MCF 10A (cell line): ENCODE results near the gene GJA4. TPM values are rescaled to one million over a fixed set of nuclear protein-coding genes. Genes with fewer than 3 reads are reported as not detected.
"Not testable (repeated sequence)": the region's sequence is repeated elsewhere in the genome, so short reads cannot be mapped to it uniquely, and the experiment has no call there.

Experiments
- BruUV-seq: library from RNA; stranded (reverse); fragments of 400-500 nt; replicated peaks from 2 replicates; lab custom pipeline; 2021; lab: Mats Ljungman, UMichigan
- CTCF ChIA-PET: fragments of 300-600 bp; sonication (Branson Sonifier 250); formaldehyde crosslinking; extraction: SDS; loops from one replicate; lab custom pipeline; 2021; ENCODE audit warnings: antibody characterized with exemption, inconsistent platforms; lab: Yijun Ruan, JAX
- POLR2A ChIA-PET: fragments of 300-600, 350-650 bp; sonication (Branson Sonifier 250); formaldehyde crosslinking; extraction: SDS; loops from one replicate; lab custom pipeline; 2020; ENCODE audit warnings: antibody characterized with exemption, inconsistent platforms; lab: Yijun Ruan, JAX
- DNase-seq: peaks from one replicate; pipeline ENCODE4 v3.0.0-alpha.2; 2018; ENCODE audit not compliant: unreplicated experiment
- H3K27ac Mint-ChIP-seq: one replicate; pipeline ENCODE4 v1.8.0; 2022; ENCODE audit warnings: mild to moderate bottlenecking, low read depth, mixed read lengths; ENCODE audit not compliant: unreplicated experiment
- H3K27me3 Mint-ChIP-seq: one replicate; pipeline ENCODE4 v1.8.0; 2022; ENCODE audit warnings: mixed read lengths; ENCODE audit not compliant: insufficient read depth, unreplicated experiment
- H3K36me3 Mint-ChIP-seq: one replicate; pipeline ENCODE4 v1.8.0; 2022; ENCODE audit warnings: mild to moderate bottlenecking, moderate library complexity, mixed read lengths; ENCODE audit not compliant: insufficient read depth, unreplicated experiment
- H3K4me1 Mint-ChIP-seq: one replicate; pipeline ENCODE4 v1.8.0; 2022; ENCODE audit warnings: mixed read lengths; ENCODE audit not compliant: insufficient read depth, unreplicated experiment
- H3K4me3 Mint-ChIP-seq: one replicate; pipeline ENCODE4 v1.8.0; 2022; ENCODE audit warnings: mild to moderate bottlenecking, moderate library complexity, mixed read lengths; ENCODE audit not compliant: unreplicated experiment
- H3K9me3 Mint-ChIP-seq: one replicate; pipeline ENCODE4 v1.8.0; 2022; ENCODE audit warnings: mixed read lengths; ENCODE audit not compliant: unreplicated experiment
- CTCF ChIP-seq: fragments of 200-600 bp; IDR thresholded peaks from one replicate; pipeline ENCODE4 v1.8.0; 2022; ENCODE audit warnings: antibody characterized with exemption, mild to moderate bottlenecking; ENCODE audit not compliant: unreplicated experiment
- intact Hi-C: fragments of 100-400 bp; cut with micrococcal nuclease; formaldehyde crosslinking; loops from 2 replicates; pipeline ENCODE4 v1.14.1; 2022
- total RNA-seq: library from RNA; stranded (reverse); gene quantifications from 2 replicates; pipeline ENCODE4 v1.2.3, GENCODE V29; 2022

GJA4 gene
- total RNA-seq, 1 experiment from 2014 or later = not detected

DNA sequence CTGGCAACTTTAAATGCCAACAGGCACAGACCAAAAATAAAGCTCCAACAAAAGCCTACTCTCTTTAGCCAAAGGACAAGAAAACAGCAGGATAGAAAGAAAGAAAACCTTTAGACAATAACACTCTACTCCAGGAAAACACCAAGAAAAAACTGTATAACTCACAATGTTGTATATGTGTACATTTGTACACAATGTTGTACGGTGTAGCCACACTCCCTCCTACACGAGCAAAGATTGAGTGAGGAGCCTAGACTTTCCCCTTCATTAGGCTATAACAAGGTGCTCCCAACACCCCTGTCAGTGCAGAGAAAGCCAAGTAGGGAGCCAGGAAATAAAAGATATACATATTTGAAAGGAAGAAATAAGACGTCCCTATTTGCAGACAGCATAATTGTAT, 24.0 kb downstream of the GJA4 start:
- H3K4me1 Mint-ChIP-seq = no peaks in the 10 kb centered on the region
- intact Hi-C loops = no loop called here
- H3K27ac Mint-ChIP-seq = no peak overlapping the region
- no peaks in the 10 kb centered on the region for H3K36me3 Mint-ChIP-seq
- TF ChIP-seq CTCF = no peak
- no peaks in the 10 kb centered on the region for H3K27me3 Mint-ChIP-seq
- no peak for DNase-seq
- ChIA-PET CTCF (interaction anchor here (0.6 kb wide), 1 partner anchor 702 kb away, joined by 3 read pairs; no protein-coding TSS in a partner anchor), POLR2A (no interaction called here)
- H3K9me3 Mint-ChIP-seq = no peaks in the 10 kb centered on the region
- BruUV-seq = no TSS peak
- H3K4me3 Mint-ChIP-seq = no peak overlapping the region

DNA sequence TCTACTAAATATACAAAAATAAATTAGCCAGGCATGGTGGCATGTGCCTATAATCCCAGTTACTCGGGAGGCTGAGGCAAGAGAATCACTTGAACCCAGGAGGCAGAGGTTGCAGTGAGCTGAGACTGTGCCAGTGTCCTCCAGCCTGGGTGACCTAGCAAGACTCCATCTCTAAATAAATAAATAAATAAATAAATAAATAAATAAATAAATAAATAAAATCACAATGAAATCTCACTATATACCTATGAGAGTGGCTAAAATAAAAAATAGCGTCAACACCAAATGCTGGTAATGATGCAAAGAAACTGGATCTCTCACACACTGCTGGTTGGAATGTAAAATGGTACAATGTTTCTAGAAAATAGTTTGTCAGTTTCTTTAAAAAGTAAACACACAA, 26.1 kb downstream of the GJA4 start:
- POLR2A ChIA-PET, H3K4me1 Mint-ChIP-seq, H3K4me3 Mint-ChIP-seq, H3K27me3 Mint-ChIP-seq, H3K9me3 Mint-ChIP-seq, H3K36me3 Mint-ChIP-seq, intact Hi-C loops, H3K27ac Mint-ChIP-seq, BruUV-seq, DNase-seq: not testable (repeated sequence)
- CTCF ChIA-PET = interaction anchor here (0.6 kb wide), 1 partner anchor 967 kb away, joined by 3 read pairs; no protein-coding TSS in a partner anchor

- BruUV-seq = no TSS peak
- Mint-ChIP-seq H3K27me3 (no peaks in the 10 kb centered on the region), H3K27ac (no peak overlapping the region), H3K9me3 (no peaks in the 10 kb centered on the region), H3K36me3 (no peaks in the 10 kb centered on the region), H3K4me3 (no peak overlapping the region), H3K4me1 (no peaks in the 10 kb centered on the region)
- intact Hi-C loops = no loop called here
- TF ChIP-seq CTCF = no peak
- CTCF ChIA-PET = no interaction called here
- DNase-seq = no peak
- POLR2A ChIA-PET = no interaction called here
These were observed 29.4 kb downstream of the GJA4 start for GRCh38 chr1:34822202-34822601.

- Mint-ChIP-seq H3K36me3 (no peaks in the 10 kb centered on the region), H3K9me3 (no peaks in the 10 kb centered on the region), H3K4me3 (no peak overlapping the region), H3K27ac (no peak overlapping the region), H3K4me1 (no peaks in the 10 kb centered on the region), H3K27me3 (no peaks in the 10 kb centered on the region)
- BruUV-seq = no TSS peak
- POLR2A ChIA-PET = no interaction called here
- CTCF ChIA-PET = interaction anchor here (2.2 kb wide), 1 partner anchor 28 kb away, joined by 13 read pairs; no protein-coding TSS in a partner anchor
- TF ChIP-seq CTCF = no peak
- DNase-seq = no peak
- intact Hi-C loops = no loop called here
These were observed 32.1 kb downstream of the GJA4 start for GRCh38 chr1:34824817-34825454.
